Measurements from ENCODE around the gene USP7. TPM values are rescaled to one million over a fixed set of nuclear protein-coding genes. Genes with fewer than 3 reads are reported as not detected.

The USP7 gene
- total RNA-seq, 1 experiment from 2014 or later = 148 TPM

DNA sequence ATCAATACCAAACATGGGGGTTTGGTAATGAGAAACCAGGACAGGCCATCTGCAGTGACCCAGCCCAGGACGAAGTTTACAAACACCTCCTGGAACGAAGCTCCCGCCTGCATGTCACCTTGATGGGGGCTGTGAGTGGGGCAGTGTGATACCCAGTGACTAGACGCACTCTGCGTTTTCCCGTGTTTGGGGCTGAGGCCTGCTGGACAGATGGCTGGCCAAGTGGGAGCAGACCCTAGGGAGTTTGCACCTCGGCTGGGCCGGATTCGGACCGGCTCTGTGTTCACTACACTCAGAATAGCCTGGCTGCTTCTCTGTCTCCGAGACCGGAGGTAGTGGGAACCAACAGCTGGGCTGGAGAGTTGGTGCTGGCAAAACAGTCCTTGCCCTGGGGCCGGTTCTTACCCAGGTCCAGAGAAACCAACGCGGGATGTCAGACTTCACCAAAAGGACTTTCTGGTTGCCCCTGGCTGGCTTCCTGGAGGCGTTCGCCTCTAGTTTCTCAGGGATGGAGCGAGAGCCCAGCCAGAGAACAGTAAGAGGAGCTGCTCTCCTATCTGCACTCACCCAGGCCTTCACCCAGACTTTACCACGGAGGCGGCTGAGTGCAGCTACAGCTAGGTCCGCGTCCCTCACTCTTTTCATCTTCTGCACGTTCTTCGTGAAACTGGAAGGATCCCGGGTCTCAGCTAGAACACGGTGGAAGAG, 115.3 kb downstream of the USP7 start:
- no peak for DNase-seq
- Histone ChIP-seq H3K4me3 (ENCODE audit: low read depth, low read length) (no peak overlapping the region), H3K36me3 (ENCODE audit: control insufficient read depth, insufficient read depth, low read length) (peaks cover 7% of the 10 kb centered on the region; the same call in 1 of the 2 replicates), H3K27me3 (replicated peaks; ENCODE audit: control insufficient read depth, insufficient read depth, low read length) (no peaks in the 10 kb centered on the region), H3K4me1 (no peaks in the 10 kb centered on the region), H3K9me3 (no peaks in the 10 kb centered on the region)
- POLR2A ChIA-PET = no interaction called here
- peaks cover 73% of the 10 kb centered on the region for H3K36me3 Mint-ChIP-seq (ENCODE audit: insufficient read depth, unreplicated experiment)
- TF ChIP-seq, protein P1, sequence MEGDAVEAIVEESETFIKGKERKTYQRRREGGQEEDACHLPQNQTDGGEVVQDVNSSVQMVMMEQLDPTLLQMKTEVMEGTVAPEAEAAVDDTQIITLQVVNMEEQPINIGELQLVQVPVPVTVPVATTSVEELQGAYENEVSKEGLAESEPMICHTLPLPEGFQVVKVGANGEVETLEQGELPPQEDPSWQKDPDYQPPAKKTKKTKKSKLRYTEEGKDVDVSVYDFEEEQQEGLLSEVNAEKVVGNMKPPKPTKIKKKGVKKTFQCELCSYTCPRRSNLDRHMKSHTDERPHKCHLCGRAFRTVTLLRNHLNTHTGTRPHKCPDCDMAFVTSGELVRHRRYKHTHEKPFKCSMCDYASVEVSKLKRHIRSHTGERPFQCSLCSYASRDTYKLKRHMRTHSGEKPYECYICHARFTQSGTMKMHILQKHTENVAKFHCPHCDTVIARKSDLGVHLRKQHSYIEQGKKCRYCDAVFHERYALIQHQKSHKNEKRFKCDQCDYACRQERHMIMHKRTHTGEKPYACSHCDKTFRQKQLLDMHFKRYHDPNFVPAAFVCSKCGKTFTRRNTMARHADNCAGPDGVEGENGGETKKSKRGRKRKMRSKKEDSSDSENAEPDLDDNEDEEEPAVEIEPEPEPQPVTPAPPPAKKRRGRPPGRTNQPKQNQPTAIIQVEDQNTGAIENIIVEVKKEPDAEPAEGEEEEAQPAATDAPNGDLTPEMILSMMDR (IDR thresholded peaks at IDR 0.05; ENCODE audit: insufficient read depth in 1 of 2, low read depth in 1 of 2, low read length in 1 of 2, severe bottlenecking in 1 of 2, unreplicated experiment in 1 of 2) = no peak
- H3K27me3 Mint-ChIP-seq (ENCODE audit: insufficient read depth, unreplicated experiment) = no peaks in the 10 kb centered on the region
- H3K4me3 Mint-ChIP-seq (ENCODE audit: unreplicated experiment) = no peak overlapping the region
- BruUV-seq (replicated peaks) = TSS peak; percentile 18
- CTCF ChIA-PET = no interaction called here
- intact Hi-C loops (cut with micrococcal nuclease; ENCODE audit: unreplicated experiment) = no loop called here
- no peaks in the 10 kb centered on the region for H3K9me3 Mint-ChIP-seq (ENCODE audit: unreplicated experiment)
- H3K27ac Mint-ChIP-seq (ENCODE audit: unreplicated experiment) = no peak overlapping the region
- peaks cover 7% of the 10 kb centered on the region for H3K4me1 Mint-ChIP-seq (ENCODE audit: low read depth, unreplicated experiment)

DNA sequence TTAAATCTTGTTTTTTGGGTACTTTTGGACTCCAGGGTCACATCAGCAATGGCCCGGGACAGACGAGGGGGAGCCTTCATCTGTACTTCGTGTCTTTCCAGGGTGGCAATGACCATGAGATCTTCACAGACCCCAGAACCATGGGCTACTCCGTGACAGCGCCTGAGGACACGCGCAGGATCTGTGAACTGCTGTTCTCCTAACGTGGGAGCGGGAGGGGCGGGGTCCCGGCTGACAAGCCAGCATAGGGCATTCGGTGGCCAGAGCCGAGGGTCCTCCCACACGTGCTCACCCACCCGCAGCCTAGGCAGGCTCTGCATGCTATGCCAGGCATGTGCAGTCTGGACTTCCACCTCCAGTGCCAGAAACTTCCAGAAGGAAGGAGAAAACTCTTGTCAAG, 116.1 kb downstream of the USP7 start:
- ChIA-PET CTCF (no interaction called here), POLR2A (no interaction called here)
- peaks cover 9% of the 10 kb centered on the region for H3K4me1 Mint-ChIP-seq (ENCODE audit: low read depth, unreplicated experiment)
- Histone ChIP-seq H3K4me1 (no peaks in the 10 kb centered on the region), H3K4me3 (ENCODE audit: low read depth, low read length) (no peak overlapping the region), H3K36me3 (ENCODE audit: control insufficient read depth, insufficient read depth, low read length) (peaks cover 4% of the 10 kb centered on the region; the same call in 1 of the 2 replicates), H3K9me3 (no peaks in the 10 kb centered on the region), H3K27me3 (replicated peaks; ENCODE audit: control insufficient read depth, insufficient read depth, low read length) (no peaks in the 10 kb centered on the region)
- no peak for DNase-seq
- intact Hi-C loops (cut with micrococcal nuclease; ENCODE audit: unreplicated experiment) = no loop called here
- no peak overlapping the region for H3K27ac Mint-ChIP-seq (ENCODE audit: unreplicated experiment)
- peaks cover 67% of the 10 kb centered on the region for H3K36me3 Mint-ChIP-seq (ENCODE audit: insufficient read depth, unreplicated experiment)
- no peaks in the 10 kb centered on the region for H3K27me3 Mint-ChIP-seq (ENCODE audit: insufficient read depth, unreplicated experiment)
- no peaks in the 10 kb centered on the region for H3K9me3 Mint-ChIP-seq (ENCODE audit: unreplicated experiment)
- no TSS peak for BruUV-seq (replicated peaks)
- no peak overlapping the region for H3K4me3 Mint-ChIP-seq (ENCODE audit: unreplicated experiment)
- TF ChIP-seq, protein P1 (IDR thresholded peaks at IDR 0.05; ENCODE audit: insufficient read depth in 1 of 2, low read depth in 1 of 2, low read length in 1 of 2, severe bottlenecking in 1 of 2, unreplicated experiment in 1 of 2) = no peak

DNA sequence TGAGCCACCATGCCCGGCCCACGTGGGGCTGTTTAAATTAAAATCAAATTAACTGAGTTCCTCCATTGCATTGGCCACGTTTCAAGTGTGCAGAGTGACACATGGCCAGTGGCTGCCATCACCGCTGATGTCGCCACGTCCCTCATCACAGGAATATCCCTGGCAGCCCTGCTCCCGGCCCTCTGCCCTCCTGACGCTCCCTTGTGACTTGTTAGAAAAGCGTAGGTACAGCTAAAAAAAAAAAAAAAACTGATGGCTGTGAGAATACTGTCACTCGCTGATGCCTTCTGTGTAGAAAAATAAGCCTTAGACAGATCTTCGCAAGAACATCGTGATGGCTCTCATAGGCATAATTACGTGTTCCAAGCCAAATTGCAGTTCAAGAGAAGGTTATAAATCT, 116.6 kb downstream of the USP7 start:
- Histone ChIP-seq H3K9me3 (no peaks in the 10 kb centered on the region), H3K36me3 (ENCODE audit: control insufficient read depth, insufficient read depth, low read length) (peaks cover 4% of the 10 kb centered on the region; the same call in 1 of the 2 replicates), H3K4me1 (no peaks in the 10 kb centered on the region), H3K27me3 (replicated peaks; ENCODE audit: control insufficient read depth, insufficient read depth, low read length) (no peaks in the 10 kb centered on the region), H3K4me3 (ENCODE audit: low read depth, low read length) (no peak overlapping the region)
- Mint-ChIP-seq H3K4me3 (ENCODE audit: unreplicated experiment) (no peak overlapping the region), H3K36me3 (ENCODE audit: insufficient read depth, unreplicated experiment) (peaks cover 64% of the 10 kb centered on the region), H3K27me3 (ENCODE audit: insufficient read depth, unreplicated experiment) (no peaks in the 10 kb centered on the region), H3K4me1 (ENCODE audit: low read depth, unreplicated experiment) (peaks cover 14% of the 10 kb centered on the region), H3K9me3 (ENCODE audit: unreplicated experiment) (no peaks in the 10 kb centered on the region), H3K27ac (ENCODE audit: unreplicated experiment) (no peak overlapping the region)
- TF ChIP-seq, protein P1 (IDR thresholded peaks at IDR 0.05; ENCODE audit: insufficient read depth in 1 of 2, low read depth in 1 of 2, low read length in 1 of 2, severe bottlenecking in 1 of 2, unreplicated experiment in 1 of 2) = no peak
- ChIA-PET CTCF (no interaction called here), POLR2A (no interaction called here)
- intact Hi-C loops (cut with micrococcal nuclease; ENCODE audit: unreplicated experiment) = no loop called here
- no peak for DNase-seq
- no TSS peak for BruUV-seq (replicated peaks)
